H1 (cell line): ENCODE results near the gene NFASC. TPM values are rescaled to one million over a fixed set of nuclear protein-coding genes. Genes with fewer than 3 reads are reported as not detected.

Source experiments
- CTCF ChIA-PET: fragments of 300-600 bp; sonication (Branson Sonifier 250); formaldehyde crosslinking; loops from one replicate; lab custom pipeline; 2021; ENCODE audit not compliant: partially characterized antibody; lab: Charles Lee
- POLR2A ChIA-PET: fragments of 300-600 bp; sonication (Branson Sonifier 250); formaldehyde crosslinking; loops from one replicate; lab custom pipeline; 2021; ENCODE audit warnings: inconsistent platforms; ENCODE audit not compliant: partially characterized antibody; lab: Charles Lee
- DNase-seq, 2 experiments: peaks; one replicate each; pipeline versions ENCODE4 v3.0.0 to v3.0.0-alpha.2; 2010 to 2022; ENCODE audit warnings: low spot score in 2 of 2, low read depth in 1 of 2, mixed read lengths in 1 of 2
- FAIRE-seq: peaks from 2 replicates; lab custom pipeline; 2011; peaks lifted over from hg19 to GRCh38; lab: Jason Lieb, UNC
- H2AFZ ChIP-seq: 2 replicates; pipeline ENCODE4 v1.8.1; 2012; ENCODE audit warnings: low read length, inconsistent platforms
- H2AK5ac ChIP-seq: 2 replicates; pipeline ENCODE4 v1.6.1; 2013; ENCODE audit warnings: low read depth, low read length
- H2BK120ac ChIP-seq: replicated peaks from 2 replicates; pipeline ENCODE3; 2013; ENCODE audit warnings: low read depth, low read length, inconsistent platforms
- H2BK12ac ChIP-seq: 2 replicates; pipeline ENCODE4 v1.6.1; 2013; ENCODE audit warnings: low read depth, low read length
- H2BK15ac ChIP-seq: 2 replicates; pipeline ENCODE4 v1.6.1; 2013; ENCODE audit warnings: low read length
- H2BK20ac ChIP-seq: 2 replicates; pipeline ENCODE4 v1.6.1; 2013; ENCODE audit warnings: low read length
- H2BK5ac ChIP-seq: 2 replicates; pipeline ENCODE4 v1.6.1; 2013; ENCODE audit warnings: low read depth, low read length
- H3K14ac ChIP-seq: 2 replicates; pipeline ENCODE4 v1.6.1; 2013; ENCODE audit warnings: inconsistent platforms; ENCODE audit not compliant: insufficient read length
- H3K18ac ChIP-seq: 2 replicates; pipeline ENCODE4 v1.6.1; 2013; ENCODE audit warnings: low read length; ENCODE audit errors: extremely low read depth
- H3K23ac ChIP-seq: 2 replicates; pipeline ENCODE4 v1.6.1; 2013; ENCODE audit warnings: inconsistent platforms; ENCODE audit not compliant: insufficient read length
- H3K23me2 ChIP-seq: 2 replicates; pipeline ENCODE4 v1.6.1; 2013; ENCODE audit warnings: low read depth, low read length
- H3K27ac ChIP-seq: 2 replicates; pipeline ENCODE4 v1.6.1; 2011; ENCODE audit warnings: low read depth, low read length, inconsistent platforms
- H3K27me3 ChIP-seq, 4 experiments: replicated peaks in 1 of 4; 1 replicate in 1 of 4; 2 replicates in 3 of 4; pipeline versions ENCODE4 v1.6.1 to v1.8.1; 2011 to 2013; ENCODE audit warnings: low read length in 3 of 4, mild to moderate bottlenecking in 3 of 4, inconsistent platforms in 2 of 4, mixed read lengths in 2 of 4, moderate library complexity in 1 of 4; ENCODE audit not compliant: control insufficient read depth in 3 of 4, insufficient read depth in 3 of 4; ENCODE audit errors: extremely low read depth in 1 of 4
- H3K36me3 ChIP-seq, 4 experiments: 2 replicates each; pipeline versions ENCODE4 v1.6.1 to v1.8.1; 2011 to 2013; ENCODE audit warnings: mild to moderate bottlenecking in 4 of 4, low read length in 3 of 4, moderate library complexity in 2 of 4, control low read depth in 1 of 4, inconsistent platforms in 1 of 4; ENCODE audit not compliant: insufficient read depth in 4 of 4, control insufficient read depth in 2 of 4
- H3K4ac ChIP-seq: replicated peaks from 2 replicates; pipeline ENCODE3; 2013; ENCODE audit warnings: low read length, low read depth, mixed read lengths, inconsistent platforms; ENCODE audit not compliant: insufficient read length
- H3K4me1 ChIP-seq, 4 experiments: replicated peaks in 1 of 4; 1 replicate in 1 of 4; 2 replicates in 3 of 4; pipeline versions ENCODE4 v1.6.1 to v1.8.1; 2011 to 2013; ENCODE audit warnings: low read length in 3 of 4, inconsistent platforms in 2 of 4, mixed read lengths in 1 of 4; ENCODE audit not compliant: insufficient read depth in 4 of 4, control insufficient read depth in 3 of 4
- H3K4me2 ChIP-seq, 2 experiments: 2 replicates each; pipeline versions ENCODE4 v1.6.1 to v1.8.1; 2011 to 2013; ENCODE audit warnings: low read depth in 2 of 2, low read length in 2 of 2, control low read depth in 1 of 2, inconsistent platforms in 1 of 2, mild to moderate bottlenecking in 1 of 2; ENCODE audit not compliant: insufficient read depth in 1 of 2
- H3K4me3 ChIP-seq, 4 experiments: fragments of 200-600, 300-600 bp in 1 of 4; sonication (generic), shearing (Covaris generic), sonication (Bioruptor Twin) in 1 of 4; 2 replicates each; pipeline versions ENCODE4 v1.5.1 to v1.8.1; 2011 to 2016; ENCODE audit warnings: low read length in 4 of 4, low read depth in 3 of 4, control low read depth in 2 of 4, inconsistent platforms in 2 of 4, mild to moderate bottlenecking in 2 of 4, mixed read lengths in 1 of 4, moderate library complexity in 1 of 4; ENCODE audit not compliant: insufficient read depth in 2 of 4; ENCODE audit errors: extremely low read depth in 1 of 4
- H3K56ac ChIP-seq: replicated peaks from 2 replicates; pipeline ENCODE3; 2013; ENCODE audit warnings: low read depth, mild to moderate bottlenecking, mixed read lengths, low read length, inconsistent platforms; ENCODE audit not compliant: insufficient read length
- H3K79me1 ChIP-seq: 2 replicates; pipeline ENCODE4 v1.6.1; 2013; ENCODE audit warnings: low read depth, low read length, control low read depth
- H3K79me2 ChIP-seq, 2 experiments: 2 replicates each; pipeline versions ENCODE4 v1.6.1 to v1.8.1; 2012 to 2013; ENCODE audit warnings: low read length in 2 of 2, mild to moderate bottlenecking in 2 of 2, inconsistent platforms in 1 of 2; ENCODE audit not compliant: insufficient read depth in 2 of 2, control insufficient read depth in 1 of 2
- H3K9ac ChIP-seq, 4 experiments: replicated peaks in 1 of 4; 1 replicate in 1 of 4; 2 replicates in 3 of 4; pipeline versions ENCODE4 v1.6.1 to v1.8.1; 2011 to 2013; ENCODE audit warnings: low read depth in 3 of 4, low read length in 3 of 4, control low read depth in 2 of 4, mild to moderate bottlenecking in 2 of 4, moderate library complexity in 2 of 4, inconsistent platforms in 1 of 4; ENCODE audit errors: extremely low read depth in 1 of 4
- H3K9me3 ChIP-seq, 2 experiments: 2 replicates each; pipeline versions ENCODE4 v1.6.1 to v1.8.1; 2012 to 2013; ENCODE audit warnings: mild to moderate bottlenecking in 2 of 2, moderate library complexity in 2 of 2, control low read depth in 1 of 2, inconsistent platforms in 1 of 2, low read depth in 1 of 2, low read length in 1 of 2, mixed read lengths in 1 of 2; ENCODE audit not compliant: insufficient read depth in 2 of 2
- H4K20me1 ChIP-seq, 2 experiments: replicated peaks in 1 of 2; 2 replicates each; pipeline versions ENCODE3 to v1.8.1; 2011 to 2013; ENCODE audit warnings: inconsistent platforms in 2 of 2, low read length in 2 of 2, mild to moderate bottlenecking in 1 of 2; ENCODE audit not compliant: insufficient read depth in 2 of 2, control insufficient read depth in 1 of 2
- H4K5ac ChIP-seq: 2 replicates; pipeline ENCODE4 v1.6.1; 2013; ENCODE audit warnings: low read length, low read depth, mixed read lengths, inconsistent platforms; ENCODE audit not compliant: insufficient read length
- H4K8ac ChIP-seq: 2 replicates; pipeline ENCODE4 v1.8.0; 2013; ENCODE audit warnings: mild to moderate bottlenecking, moderate library complexity, low read length, inconsistent platforms; ENCODE audit not compliant: insufficient read depth; ENCODE audit errors: extremely low read depth
- H4K91ac ChIP-seq: replicated peaks from 2 replicates; pipeline ENCODE3; 2013; ENCODE audit warnings: low read length, mixed read lengths, inconsistent platforms; ENCODE audit not compliant: insufficient read length
- E2F6 ChIP-seq: IDR thresholded peaks from 2 replicates; pipeline ENCODE4 v1.6.1; 2012; ENCODE audit warnings: inconsistent platforms
- POLR2A ChIP-seq, 2 experiments: IDR thresholded peaks; 1 replicate in 1 of 2; 2 replicates in 1 of 2; pipeline ENCODE4 v1.6.1; 2011; ENCODE audit warnings: low read depth in 2 of 2, low read length in 2 of 2, mild to moderate bottlenecking in 2 of 2; ENCODE audit errors: control extremely low read depth in 1 of 2
- RAD21 ChIP-seq, 2 experiments: IDR thresholded peaks in 1 of 2; conservative IDR thresholded peaks in 1 of 2; 2 replicates each; pipeline ENCODE4 v1.6.1; 2011; ENCODE audit warnings: low read depth in 2 of 2, low read length in 2 of 2, improper control_type of control experiment in 1 of 2, inconsistent platforms in 1 of 2, mild to moderate bottlenecking in 1 of 2, moderate library complexity in 1 of 2
- WGBS, 2 experiments: shearing (Covaris generic) in 1 of 2; methylation state at CpG; one replicate each; pipeline versions ENCODE4 v1.1.6 to v1.1.7; 2013 to 2015; ENCODE audit warnings: low lambda C conversion rate in 2 of 2, mixed read lengths in 2 of 2, inconsistent platforms in 1 of 2, low coverage in 1 of 2, missing lambda C conversion rate in 1 of 2; ENCODE audit not compliant: insufficient replicate concordance in 2 of 2, insufficient coverage in 1 of 2, insufficient read length in 1 of 2; ENCODE audit errors: extremely low coverage in 1 of 2, missing lambda C conversion rate in 1 of 2; 5-methylcytosine and 5-hydroxymethylcytosine counted together
- polyA plus RNA-seq, 7 experiments: library from polyadenylated mRNA; depleted of rRNA in 3 of 7; stranded (reverse) in 5 of 7; unstranded in 2 of 7; fragments of >200 nt in 5 of 7; fragments of 200-250 nt in 2 of 7; gene quantifications; 1 replicate in 5 of 7; 2 replicates in 1 of 7; 4 replicates in 1 of 7; pipeline versions ENCODE4 v1.2.1 to v1.2.3, GENCODE V29; 2011 to 2013; ENCODE audit warnings: missing spikeins in 2 of 7, mixed read lengths in 2 of 7
- total RNA-seq: library from RNA; stranded (reverse); fragmentation: NEBNext Ultra II Directional; extraction: Animal tissue kit (Norgen Biotek cat#: 25700); gene quantifications from 2 replicates; pipeline ENCODE4 v1.2.1, GENCODE V29; 2021

The NFASC gene
- total and polyA plus RNA-seq, 2 of the 8 experiments (the other 6 are each of a cell fraction or from before 2014, with no cell fraction given): 5.0 to 15.2 TPM

- H4K91ac ChIP-seq: no peak overlapping the region
- TF ChIP-seq RAD21 (IDR thresholded peaks at IDR 0.05 in 1 of 2, conservative IDR thresholded peaks at IDR 0.05 in 1 of 2; ENCODE audit: low read depth in 2 of 2, low read length in 2 of 2) (peak in 1 of 2 experiments; percentile 20; a peak in 1 of 4 replicates), POLR2A (IDR thresholded peaks at IDR 0.05; ENCODE audit: control extremely low read depth in 1 of 2, low read depth in 2 of 2, low read length in 2 of 2) (no peak), E2F6 (0 out of 2 replicates have a peak, but pooled peaks have one; percentile 23)
- TF ChIP-seq, all 59 proteins: peak for 2
- H3K56ac ChIP-seq: no peak overlapping the region
- H4K20me1 ChIP-seq: peaks cover 2% of the 10 kb centered on the region in 2 experiments
- no peak overlapping the region for H3K9ac ChIP-seq
- CTCF ChIA-PET: interaction anchor here (0.6 to 38.9 kb wide), 12 partner anchors 9 to 308 kb away, joined by 3 to 1336 read pairs (median 5); partner anchors contain the start of gene CNTN2
- H3K4ac ChIP-seq: no peak overlapping the region
- 87% methylated on average over 7 of the region's 11 CpGs; no CpG with 5 or more reads in 1 of the 2 experiments for WGBS, 2 experiments
- no peak overlapping the region for H3K4me2 ChIP-seq
- H3K79me1 ChIP-seq: no peaks in the 10 kb centered on the region
- H3K23ac ChIP-seq: no peak overlapping the region
- H2BK12ac ChIP-seq: no peak overlapping the region
- no peak overlapping the region for H2BK120ac ChIP-seq
- H3K79me2 ChIP-seq: no peaks in the 10 kb centered on the region
- H3K27me3 ChIP-seq: no peaks in the 10 kb centered on the region
- H2AFZ ChIP-seq: no peak overlapping the region
- DNase-seq (no peak), FAIRE-seq (no peak)
- no peak overlapping the region for H2AK5ac ChIP-seq
- H3K18ac ChIP-seq: no peak overlapping the region
- no peaks in the 10 kb centered on the region for H3K36me3 ChIP-seq
- no peaks in the 10 kb centered on the region; a peak in 1 of 7 replicates for H3K4me1 ChIP-seq
- H2BK20ac ChIP-seq: no peak overlapping the region
- H4K5ac ChIP-seq: no peak overlapping the region
- no peak overlapping the region for H3K4me3 ChIP-seq
- H3K27ac ChIP-seq: no peak overlapping the region
- no peak overlapping the region for H2BK5ac ChIP-seq
- H3K14ac ChIP-seq: no peak overlapping the region
- H3K9me3 ChIP-seq: no peaks in the 10 kb centered on the region
- no peak overlapping the region for H2BK15ac ChIP-seq
- POLR2A ChIA-PET: interaction anchor here (1.1 to 1.3 kb wide), 2 partner anchors 9 to 206 kb away, joined by 3 read pairs; no protein-coding TSS in a partner anchor
- H4K8ac ChIP-seq: no peak overlapping the region
- H3K23me2 ChIP-seq: no peaks in the 10 kb centered on the region
These were observed 182.0 kb downstream of the NFASC start for GRCh38 chr1:205052690-205053089.
